Brain microvascular endothelial cell (primary cell): ENCODE results near the gene NIPBL.

ENCODE experiments used
- DNase-seq: peaks from one replicate; pipeline ENCODE4 v3.0.0-alpha.2; 2020
- H3K27ac ChIP-seq: fragments of 250-450 bp; sonication (Bioruptor Pico); 2 replicates; pipeline ENCODE4 v1.5.1; 2020; ENCODE audit warnings: mild to moderate bottlenecking, moderate library complexity
- H3K27me3 ChIP-seq: fragments of 250-450 bp; sonication (Bioruptor Pico); replicated peaks from 2 replicates; pipeline ENCODE4 v1.5.1; 2020; ENCODE audit warnings: mild to moderate bottlenecking
- H3K36me3 ChIP-seq: fragments of 250-450 bp; sonication (Bioruptor Pico); replicated peaks from 2 replicates; pipeline ENCODE4 v1.5.1; 2020; ENCODE audit warnings: mild to moderate bottlenecking
- H3K4me3 ChIP-seq: 2 replicates; pipeline ENCODE4 v1.5.1; 2011; ENCODE audit warnings: low read depth, mild to moderate bottlenecking, control low read depth, low read length, moderate library complexity
- in situ Hi-C: cut with HindIII; loops from 2 replicates; pipeline ENCODE4 v1.10.0; 2017; ENCODE audit warnings: low sequenced_read_pairs, low pct_ligation_motif_present
- TF ChIP-seq, protein P1 (sequence below): IDR thresholded peaks from 2 replicates; pipeline ENCODE4 v1.5.1; 2011; ENCODE audit warnings: low read depth, mild to moderate bottlenecking, moderate library complexity, low read length, control low read depth, inconsistent platforms; ENCODE audit errors: missing control alignments

NIPBL gene

DNA sequence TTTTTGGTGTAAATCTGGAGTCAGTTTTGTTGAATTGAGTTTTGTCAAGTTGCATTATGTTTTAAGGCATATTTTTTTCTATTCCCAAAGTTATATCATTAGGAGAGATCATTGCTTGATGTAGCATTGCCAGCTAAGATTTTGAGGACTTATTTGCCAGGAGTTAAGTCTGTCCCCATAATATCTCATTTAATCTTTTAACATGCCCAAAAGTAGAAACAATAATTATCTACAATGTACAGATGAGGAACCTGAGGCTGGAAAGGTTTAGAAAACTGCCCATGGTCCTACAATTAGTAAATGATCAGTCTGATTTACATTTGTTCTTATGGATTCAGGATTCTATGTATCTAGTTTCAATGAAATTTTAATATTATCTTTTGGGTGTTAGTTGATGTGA, 4.7 kb downstream of the NIPBL start:
- Histone ChIP-seq H3K36me3 (no peaks in the 10 kb centered on the region), H3K27me3 (no peaks in the 10 kb centered on the region), H3K4me3 (no peak overlapping the region), H3K27ac (no peak overlapping the region)
- in situ Hi-C loops = no loop called here
- DNase-seq = no peak
- TF ChIP-seq, protein P1, sequence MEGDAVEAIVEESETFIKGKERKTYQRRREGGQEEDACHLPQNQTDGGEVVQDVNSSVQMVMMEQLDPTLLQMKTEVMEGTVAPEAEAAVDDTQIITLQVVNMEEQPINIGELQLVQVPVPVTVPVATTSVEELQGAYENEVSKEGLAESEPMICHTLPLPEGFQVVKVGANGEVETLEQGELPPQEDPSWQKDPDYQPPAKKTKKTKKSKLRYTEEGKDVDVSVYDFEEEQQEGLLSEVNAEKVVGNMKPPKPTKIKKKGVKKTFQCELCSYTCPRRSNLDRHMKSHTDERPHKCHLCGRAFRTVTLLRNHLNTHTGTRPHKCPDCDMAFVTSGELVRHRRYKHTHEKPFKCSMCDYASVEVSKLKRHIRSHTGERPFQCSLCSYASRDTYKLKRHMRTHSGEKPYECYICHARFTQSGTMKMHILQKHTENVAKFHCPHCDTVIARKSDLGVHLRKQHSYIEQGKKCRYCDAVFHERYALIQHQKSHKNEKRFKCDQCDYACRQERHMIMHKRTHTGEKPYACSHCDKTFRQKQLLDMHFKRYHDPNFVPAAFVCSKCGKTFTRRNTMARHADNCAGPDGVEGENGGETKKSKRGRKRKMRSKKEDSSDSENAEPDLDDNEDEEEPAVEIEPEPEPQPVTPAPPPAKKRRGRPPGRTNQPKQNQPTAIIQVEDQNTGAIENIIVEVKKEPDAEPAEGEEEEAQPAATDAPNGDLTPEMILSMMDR = no peak

DNA sequence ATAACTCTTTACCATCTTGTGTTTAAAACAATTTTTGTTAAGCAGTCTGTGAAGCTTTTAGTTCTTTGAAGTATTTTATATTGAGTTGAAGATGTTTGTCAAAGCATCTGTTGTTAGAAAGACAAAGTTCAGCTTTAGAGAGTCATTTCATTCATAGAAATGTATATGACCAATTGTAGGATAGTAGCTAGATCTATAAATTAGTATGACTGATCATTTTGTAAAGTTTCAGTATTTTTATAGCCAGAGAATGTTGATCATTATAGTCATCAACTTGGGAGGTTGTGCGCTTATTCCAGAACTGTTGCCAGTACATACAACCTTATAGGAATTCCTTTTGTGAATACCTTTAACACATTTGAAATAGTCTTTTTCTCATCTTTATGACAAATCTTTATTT, 5.2 kb downstream of the NIPBL start:
- TF ChIP-seq, protein P1 = no peak
- H3K27me3 ChIP-seq = no peaks in the 10 kb centered on the region
- no peak overlapping the region for H3K4me3 ChIP-seq
- H3K27ac ChIP-seq = no peak overlapping the region
- no peak for DNase-seq
- in situ Hi-C loops = no loop called here
- H3K36me3 ChIP-seq = no peaks in the 10 kb centered on the region

DNA sequence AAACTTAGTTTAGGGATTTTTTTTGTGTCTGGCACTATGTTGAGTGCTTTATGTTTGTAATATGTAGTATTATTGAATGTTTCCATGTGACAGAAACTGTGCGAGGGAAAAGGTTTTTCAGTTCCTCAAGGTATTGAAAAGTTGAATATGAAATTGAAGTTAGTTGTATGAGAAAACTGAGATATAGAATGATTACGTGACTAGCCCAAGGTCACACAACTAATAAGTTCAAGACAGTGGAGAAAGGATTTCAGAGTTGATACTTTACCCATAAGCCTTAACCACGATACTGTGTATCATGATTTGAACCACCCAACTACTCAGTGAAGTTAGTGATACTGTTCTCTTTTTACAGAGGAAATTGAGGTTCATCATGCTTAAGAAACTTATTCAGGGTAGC, 5.7 kb downstream of the NIPBL start:
- in situ Hi-C loops = no loop called here
- Histone ChIP-seq H3K36me3 (no peaks in the 10 kb centered on the region), H3K27me3 (no peaks in the 10 kb centered on the region), H3K4me3 (no peak overlapping the region), H3K27ac (no peak overlapping the region)
- no peak for DNase-seq
- TF ChIP-seq, protein P1 = no peak

DNA sequence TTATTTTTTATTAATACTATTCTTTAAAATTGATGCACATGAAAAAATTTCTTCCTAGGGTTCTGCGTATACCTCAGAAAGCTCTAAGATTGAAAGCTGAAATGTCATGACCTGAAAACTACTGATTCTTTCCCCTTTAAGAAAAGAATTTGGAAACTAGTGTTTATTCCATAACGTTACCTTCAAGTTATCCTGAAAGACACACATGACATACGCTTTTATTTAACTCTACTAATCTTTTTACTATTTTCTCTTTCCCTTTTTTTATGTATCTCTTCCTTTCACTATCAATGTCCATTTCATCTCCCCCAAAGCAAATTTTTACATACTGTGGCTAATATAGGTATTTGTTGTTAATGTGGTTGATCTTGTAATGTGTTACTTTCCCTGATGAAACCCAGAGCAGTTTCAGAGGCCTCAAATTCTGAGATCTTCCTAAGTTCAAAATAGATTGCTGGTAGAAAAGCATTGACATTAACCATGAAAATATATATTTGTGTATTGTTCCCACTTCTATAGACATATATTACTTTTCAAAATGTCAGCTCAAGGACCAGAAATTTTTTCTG, 7.4 kb downstream of the NIPBL start:
- in situ Hi-C loops = no loop called here
- no peak for DNase-seq
- H3K4me3 ChIP-seq = no peak overlapping the region
- no peak overlapping the region for H3K27ac ChIP-seq
- H3K36me3 ChIP-seq = no peaks in the 10 kb centered on the region
- H3K27me3 ChIP-seq = no peaks in the 10 kb centered on the region
- TF ChIP-seq, protein P1 = no peak

DNA sequence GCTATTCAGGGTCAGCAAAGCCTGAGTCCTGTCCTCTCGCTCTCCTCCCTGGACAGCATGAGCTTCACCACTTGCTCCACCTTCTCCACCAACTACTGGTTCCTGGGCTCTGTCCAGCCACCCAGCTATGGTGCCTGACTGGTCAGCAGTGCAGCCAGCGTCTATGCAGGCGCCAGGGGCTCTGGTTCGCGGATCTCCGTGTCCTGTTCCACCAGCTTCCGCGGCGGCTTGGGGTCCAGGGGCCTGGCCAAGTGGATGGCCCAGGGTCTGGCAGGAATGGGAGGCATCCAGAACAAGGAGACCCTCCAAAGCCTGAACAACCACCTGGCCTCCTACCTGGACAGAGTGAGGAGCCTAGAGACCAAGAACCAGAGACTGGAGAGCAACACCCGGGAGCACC, 8.6 kb downstream of the NIPBL start:
- H3K27me3 ChIP-seq = no peaks in the 10 kb centered on the region
- H3K36me3 ChIP-seq = no peaks in the 10 kb centered on the region
- H3K4me3 ChIP-seq = no peak overlapping the region
- TF ChIP-seq, protein P1 = no peak
- no peak for DNase-seq
- in situ Hi-C loops = no loop called here
- no peak overlapping the region for H3K27ac ChIP-seq
